Measurements from ENCODE around the gene PEX1.
"Not testable (repeated sequence)": the region's sequence is repeated elsewhere in the genome, so short reads cannot be mapped to it uniquely, and the experiment has no call there.

The PEX1 gene

GRCh38 chr7:92485267-92485892 is 42.9 kb downstream of the PEX1 start:
- Histone ChIP-seq H3K9ac (no peak overlapping the region), H3K27me3 (ENCODE audit: insufficient read depth, low read depth) (no peaks in the 10 kb centered on the region), H2AFZ (ENCODE audit: low read depth) (no peak overlapping the region), H4K20me1 (ENCODE audit: insufficient read depth) (no peaks in the 10 kb centered on the region), H3K4me3 (IDR thresholded peaks at IDR 0.05; ENCODE audit: insufficient read depth, low read depth, low read length) (no peak overlapping the region), H3K79me2 (ENCODE audit: insufficient read depth, low read depth) (no peaks in the 10 kb centered on the region), H3K4me1 (ENCODE audit: low read depth, poor library complexity, severe bottlenecking) (no peaks in the 10 kb centered on the region), H3K27ac (no peak overlapping the region), H3K36me3 (ENCODE audit: insufficient read depth) (no peaks in the 10 kb centered on the region), H3K4me2 (no peak overlapping the region)
- no peak for TF ChIP-seq CTCF (conservative IDR thresholded peaks at IDR 0.05; ENCODE audit: low read depth, low read length)

GRCh38 chr7:92484226-92484625 is 44.1 kb downstream of the PEX1 start:
- not testable (repeated sequence) for H3K9ac ChIP-seq; H3K79me2 ChIP-seq (ENCODE audit: insufficient read depth, low read depth); H3K4me2 ChIP-seq; H3K36me3 ChIP-seq (ENCODE audit: insufficient read depth); H2AFZ ChIP-seq (ENCODE audit: low read depth); H3K27ac ChIP-seq; H3K4me1 ChIP-seq (ENCODE audit: low read depth, poor library complexity, severe bottlenecking); H3K27me3 ChIP-seq (ENCODE audit: insufficient read depth, low read depth); H4K20me1 ChIP-seq (ENCODE audit: insufficient read depth); H3K4me3 ChIP-seq (IDR thresholded peaks at IDR 0.05; ENCODE audit: insufficient read depth, low read depth, low read length)

GRCh38 chr7:92483624-92484023 is 44.7 kb downstream of the PEX1 start:
- H3K27me3 ChIP-seq (ENCODE audit: insufficient read depth, low read depth); H3K4me2 ChIP-seq; H3K27ac ChIP-seq; H3K9ac ChIP-seq; H3K4me1 ChIP-seq (ENCODE audit: low read depth, poor library complexity, severe bottlenecking); H2AFZ ChIP-seq (ENCODE audit: low read depth); H3K36me3 ChIP-seq (ENCODE audit: insufficient read depth); H3K4me3 ChIP-seq (IDR thresholded peaks at IDR 0.05; ENCODE audit: insufficient read depth, low read depth, low read length); H3K79me2 ChIP-seq (ENCODE audit: insufficient read depth, low read depth); H4K20me1 ChIP-seq (ENCODE audit: insufficient read depth): not testable (repeated sequence)

GRCh38 chr7:92479146-92479545 is 49.2 kb downstream of the PEX1 start:
- not testable (repeated sequence) for H3K9ac ChIP-seq; H2AFZ ChIP-seq (ENCODE audit: low read depth); H3K4me1 ChIP-seq (ENCODE audit: low read depth, poor library complexity, severe bottlenecking); H3K36me3 ChIP-seq (ENCODE audit: insufficient read depth); H3K4me2 ChIP-seq; H3K4me3 ChIP-seq (IDR thresholded peaks at IDR 0.05; ENCODE audit: insufficient read depth, low read depth, low read length); H4K20me1 ChIP-seq (ENCODE audit: insufficient read depth); H3K27me3 ChIP-seq (ENCODE audit: insufficient read depth, low read depth); H3K27ac ChIP-seq; H3K79me2 ChIP-seq (ENCODE audit: insufficient read depth, low read depth)

- Histone ChIP-seq H3K36me3 (ENCODE audit: insufficient read depth) (no peaks in the 10 kb centered on the region), H3K9ac (no peak overlapping the region), H3K79me2 (ENCODE audit: insufficient read depth, low read depth) (no peaks in the 10 kb centered on the region), H3K4me3 (IDR thresholded peaks at IDR 0.05; ENCODE audit: insufficient read depth, low read depth, low read length) (no peak overlapping the region), H4K20me1 (ENCODE audit: insufficient read depth) (no peaks in the 10 kb centered on the region), H2AFZ (ENCODE audit: low read depth) (no peak overlapping the region), H3K4me2 (no peak overlapping the region), H3K27ac (no peak overlapping the region), H3K27me3 (ENCODE audit: insufficient read depth, low read depth) (no peaks in the 10 kb centered on the region), H3K4me1 (ENCODE audit: low read depth, poor library complexity, severe bottlenecking) (no peaks in the 10 kb centered on the region)
- no peak for TF ChIP-seq CTCF (conservative IDR thresholded peaks at IDR 0.05; ENCODE audit: low read depth, low read length)
These were observed 49.6 kb downstream of the PEX1 start for GRCh38 chr7:92478711-92479110.

GRCh38 chr7:92478095-92478494 is 50.2 kb downstream of the PEX1 start:
- H3K36me3 ChIP-seq (ENCODE audit: insufficient read depth) = no peaks in the 10 kb centered on the region
- no peaks in the 10 kb centered on the region for H3K27me3 ChIP-seq (ENCODE audit: insufficient read depth, low read depth)
- H3K79me2 ChIP-seq (ENCODE audit: insufficient read depth, low read depth) = no peaks in the 10 kb centered on the region
- H3K4me2 ChIP-seq = no peak overlapping the region
- no peak overlapping the region for H3K9ac ChIP-seq
- no peak for TF ChIP-seq CTCF (conservative IDR thresholded peaks at IDR 0.05; ENCODE audit: low read depth, low read length)
- no peak overlapping the region for H2AFZ ChIP-seq (ENCODE audit: low read depth)
- no peaks in the 10 kb centered on the region for H4K20me1 ChIP-seq (ENCODE audit: insufficient read depth)
- H3K27ac ChIP-seq = no peak overlapping the region
- no peak overlapping the region for H3K4me3 ChIP-seq (IDR thresholded peaks at IDR 0.05; ENCODE audit: insufficient read depth, low read depth, low read length)
- H3K4me1 ChIP-seq (ENCODE audit: low read depth, poor library complexity, severe bottlenecking) = no peaks in the 10 kb centered on the region

GRCh38 chr7:92477681-92478080 is 50.6 kb downstream of the PEX1 start, which contains the start of gene ERVW-1:
Gene ERVW-1 (minus strand): TSS chr7:92477946. CDS start chr7:92470381, 7,565 bp downstream.
- H3K27me3 ChIP-seq (ENCODE audit: insufficient read depth, low read depth); H3K36me3 ChIP-seq (ENCODE audit: insufficient read depth); H3K4me2 ChIP-seq; H2AFZ ChIP-seq (ENCODE audit: low read depth); H3K4me1 ChIP-seq (ENCODE audit: low read depth, poor library complexity, severe bottlenecking); H3K4me3 ChIP-seq (IDR thresholded peaks at IDR 0.05; ENCODE audit: insufficient read depth, low read depth, low read length); H3K27ac ChIP-seq; H3K9ac ChIP-seq; H3K79me2 ChIP-seq (ENCODE audit: insufficient read depth, low read depth); H4K20me1 ChIP-seq (ENCODE audit: insufficient read depth): not testable (repeated sequence)

GRCh38 chr7:92475851-92476590 is 52.3 kb downstream of the PEX1 start:
- H3K27ac ChIP-seq; H3K27me3 ChIP-seq (ENCODE audit: insufficient read depth, low read depth); H2AFZ ChIP-seq (ENCODE audit: low read depth); H3K79me2 ChIP-seq (ENCODE audit: insufficient read depth, low read depth); H3K9ac ChIP-seq; H3K4me3 ChIP-seq (IDR thresholded peaks at IDR 0.05; ENCODE audit: insufficient read depth, low read depth, low read length); H3K4me2 ChIP-seq; H3K4me1 ChIP-seq (ENCODE audit: low read depth, poor library complexity, severe bottlenecking); H3K36me3 ChIP-seq (ENCODE audit: insufficient read depth); H4K20me1 ChIP-seq (ENCODE audit: insufficient read depth): not testable (repeated sequence)

All from KMS-11 (cell line).